ENCODE measurements around the gene TSR1. TPM values are rescaled to one million over a fixed set of nuclear protein-coding genes. Genes with fewer than 3 reads are reported as not detected.

The TSR1 gene
- total and polyA plus RNA-seq, 9 donors, result 11.3 to 31.0 (median 23.2) TPM

GRCh38 chr17:2383628-2384167 lies 47.4 kb upstream of the TSR1 start:
- H3K36me3 ChIP-seq, result no peaks in the 10 kb centered on the region

GRCh38 chr17:2380950-2381649 lies 44.8 kb upstream of the TSR1 start:
- Histone ChIP-seq H3K4me3 (no peak overlapping the region), H3K27me3 (no peaks in the 10 kb centered on the region), H3K36me3 (no peaks in the 10 kb centered on the region), H3K9me3 (no peaks in the 10 kb centered on the region), H3K27ac (no peak overlapping the region), H3K4me1 (ENCODE audit: insufficient read depth) (peaks cover 10% of the 10 kb centered on the region)
- intact Hi-C loops (cut with DNase I), result loop anchor here in 2 of 4 donors (5.0 to 10.0 kb wide), 2 partner anchors 36 to 304 kb away; no protein-coding TSS in a partner anchor
- 70 to 77% (median 73%) methylated on average over 15 of the region's 15 CpGs for WGBS, 3 donors
- TF ChIP-seq CTCF (IDR thresholded peaks at IDR 0.05) (no peak), EP300 (IDR thresholded peaks at IDR 0.05) (no peak), POLR2A (IDR thresholded peaks at IDR 0.05) (no peak)
- DNase-seq, result no peak

More at GRCh38 chr17:2383628-2384167, 47.4 kb upstream of the TSR1 start:
- Histone ChIP-seq H3K4me1 (ENCODE audit: insufficient read depth) (peaks cover 10% of the 10 kb centered on the region), H3K27ac (peak overlapping the region in 1 of 2 donors; percentile 36), H3K27me3 (no peaks in the 10 kb centered on the region), H3K4me3 (no peak overlapping the region), H3K9me3 (no peaks in the 10 kb centered on the region)
- TF ChIP-seq EP300 (IDR thresholded peaks at IDR 0.05) (no peak), CTCF (IDR thresholded peaks at IDR 0.05) (no peak), POLR2A (IDR thresholded peaks at IDR 0.05) (no peak)
- WGBS, 3 donors, result 85 to 92% (median 88%) methylated on average over 11 of the region's 11 CpGs
- DNase-seq, result no peak
- intact Hi-C loops (cut with DNase I), result loop anchor here (1.0 to 10.0 kb wide), 5 partner anchors 31 to 301 kb away; no protein-coding TSS in a partner anchor

- Histone ChIP-seq H3K9me3 (no peaks in the 10 kb centered on the region), H3K4me3 (no peak overlapping the region), H3K4me1 (ENCODE audit: insufficient read depth) (peaks cover 8% of the 10 kb centered on the region), H3K36me3 (no peaks in the 10 kb centered on the region), H3K27ac (no peak overlapping the region), H3K27me3 (no peaks in the 10 kb centered on the region)
- 73 to 79% (median 77%) methylated on average over 15 to 16 of the region's 16 CpGs for WGBS, 3 donors
- intact Hi-C loops (cut with DNase I), result loop anchor here in 2 of 4 donors (5.0 to 10.0 kb wide), 2 partner anchors 37 to 304 kb away; no protein-coding TSS in a partner anchor
- no peak for DNase-seq
- TF ChIP-seq EP300 (IDR thresholded peaks at IDR 0.05) (no peak), POLR2A (IDR thresholded peaks at IDR 0.05) (no peak), CTCF (IDR thresholded peaks at IDR 0.05) (no peak)
These were observed 44.1 kb upstream of the TSR1 start for GRCh38 chr17:2380226-2380922.

- 74 to 79% (median 77%) methylated on average over 25 of the region's 25 CpGs for WGBS, 3 donors
- DNase-seq, result peak in 1 of 5 donors; percentile 42
- intact Hi-C loops (cut with DNase I), result loop anchor here in 2 of 4 donors (5.0 to 10.0 kb wide), 2 partner anchors 38 to 305 kb away; no protein-coding TSS in a partner anchor
- H3K9me3 ChIP-seq, result no peaks in the 10 kb centered on the region
- H3K4me3 ChIP-seq, result no peak overlapping the region
- no peaks in the 10 kb centered on the region for H3K27me3 ChIP-seq
- no peak overlapping the region for H3K27ac ChIP-seq
- H3K4me1 ChIP-seq (ENCODE audit: insufficient read depth), result peaks cover 3% of the 10 kb centered on the region
- H3K36me3 ChIP-seq, result no peaks in the 10 kb centered on the region
- no peak for TF ChIP-seq EP300 (IDR thresholded peaks at IDR 0.05)
These were observed 43.4 kb upstream of the TSR1 start for GRCh38 chr17:2379489-2380225.

All from ovary (tissue), 9 donors.